ENCODE data around the gene SEMA3G.

Gene SEMA3G

DNA sequence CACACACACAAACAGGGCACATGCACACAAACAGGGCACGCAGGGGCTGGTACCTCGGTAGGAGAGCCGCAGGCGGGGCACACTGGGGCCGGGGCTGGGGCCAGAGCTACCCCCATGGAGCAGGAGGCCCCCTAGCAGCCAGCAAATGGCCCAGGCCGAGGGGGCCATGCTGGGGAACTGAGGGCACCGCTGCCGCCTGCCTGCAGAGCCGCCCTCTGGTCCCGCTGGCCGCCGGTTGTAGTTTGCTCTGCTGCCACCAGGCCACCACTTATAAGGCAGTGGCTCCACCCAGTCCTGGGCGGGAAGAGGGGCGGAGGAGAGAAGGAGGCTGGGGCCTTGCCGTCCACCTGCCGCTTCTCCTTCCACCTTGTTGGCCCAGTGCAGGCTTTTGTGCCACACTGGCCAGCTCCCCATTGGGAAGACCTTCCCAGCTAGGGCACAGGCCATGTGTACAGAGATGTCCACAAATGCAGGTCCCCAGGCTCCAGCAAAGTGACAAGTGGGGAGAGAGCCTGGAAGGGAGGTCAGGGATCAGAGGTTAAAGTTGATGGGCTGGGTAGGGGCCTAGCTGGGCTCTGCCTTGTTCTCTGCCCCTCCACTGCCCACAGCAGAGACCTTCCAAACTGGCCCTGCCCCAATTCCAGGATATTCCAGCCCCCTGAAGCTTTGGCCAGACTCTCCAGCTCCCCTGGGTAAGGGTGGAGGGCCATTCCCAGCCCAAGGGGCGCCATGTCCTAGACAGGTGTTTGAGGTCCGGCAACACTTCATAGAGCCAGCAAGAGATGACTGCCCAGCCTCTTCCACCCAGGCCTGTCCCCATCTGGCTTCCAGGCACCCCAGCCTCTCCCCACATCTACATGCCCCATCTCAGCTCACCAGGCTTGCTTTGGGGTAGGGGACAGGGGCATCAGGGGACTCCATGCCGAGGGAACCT, at the start of gene SEMA3G:
Gene SEMA3G (minus strand): TSS at position 244 of the 934 bp plus-strand sequence. CDS start 76 bp downstream, at position 168.
- peak; percentile 83 for DNase-seq

GRCh38 chr3:52494445-52494844, 49.5 kb upstream of the SEMA3G start:
- DNase-seq: no peak

- no peak for DNase-seq
Measured at GRCh38 chr3:52493232-52494017, 48.5 kb upstream of the SEMA3G start.

DNA sequence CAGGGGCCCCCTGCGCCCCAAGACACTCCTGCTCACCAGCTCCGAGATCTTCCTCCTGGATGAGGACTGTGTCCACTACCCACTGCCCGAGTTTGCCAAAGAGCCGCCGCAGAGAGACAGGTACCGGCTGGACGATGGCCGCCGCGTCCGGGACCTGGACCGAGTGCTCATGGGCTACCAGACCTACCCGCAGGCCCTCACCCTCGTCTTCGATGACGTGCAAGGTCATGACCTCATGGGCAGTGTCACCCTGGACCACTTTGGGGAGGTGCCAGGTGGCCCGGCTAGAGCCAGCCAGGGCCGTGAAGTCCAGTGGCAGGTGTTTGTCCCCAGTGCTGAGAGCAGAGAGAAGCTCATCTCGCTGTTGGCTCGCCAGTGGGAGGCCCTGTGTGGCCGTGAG, 47.2 kb upstream of the SEMA3G start:
- no peak for DNase-seq

GRCh38 chr3:52490939-52491526, 46.1 kb upstream of the SEMA3G start:
- no peak for DNase-seq

GRCh38 chr3:52490035-52490938, 45.4 kb upstream of the SEMA3G start:
- no peak for DNase-seq

DNA sequence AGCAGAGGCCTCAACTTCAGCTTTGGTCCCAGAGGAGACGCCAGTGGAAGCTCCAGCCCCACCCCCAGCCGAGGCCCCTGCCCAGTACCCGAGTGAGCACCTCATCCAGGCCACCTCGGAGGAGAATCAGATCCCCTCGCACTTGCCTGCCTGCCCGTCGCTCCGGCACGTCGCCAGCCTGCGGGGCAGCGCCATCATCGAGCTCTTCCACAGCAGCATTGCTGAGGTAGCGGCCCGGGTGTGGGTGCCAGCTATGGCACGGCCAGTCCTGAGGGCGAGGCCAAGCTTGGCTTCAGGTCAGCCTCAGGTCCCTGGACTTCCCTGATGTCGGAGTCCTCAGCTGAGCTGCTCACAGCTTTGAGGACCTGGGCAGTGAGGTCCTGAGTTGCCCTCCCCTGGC, 44.5 kb upstream of the SEMA3G start:
- no peak for DNase-seq

DNA sequence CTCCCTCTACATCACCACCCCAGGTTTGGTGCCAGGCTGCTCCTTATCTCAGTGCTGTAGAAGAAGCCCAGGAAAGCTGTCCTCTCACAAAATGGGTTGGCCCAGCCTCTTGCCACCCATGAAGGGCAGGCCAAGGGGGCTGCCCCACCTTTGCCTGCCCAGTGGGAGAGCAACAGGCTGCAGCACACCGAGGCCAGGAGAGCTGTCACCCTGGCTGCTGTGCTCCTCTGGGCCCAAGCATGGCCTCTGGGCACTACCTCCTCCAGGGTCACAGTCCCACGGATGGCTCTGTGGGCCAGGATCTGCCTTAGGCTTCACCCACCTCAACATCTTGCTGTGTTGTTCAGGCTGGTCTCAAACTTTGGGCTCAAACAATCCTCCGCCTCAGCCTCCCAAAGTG, 43.8 kb upstream of the SEMA3G start:
- DNase-seq: no peak

DNA sequence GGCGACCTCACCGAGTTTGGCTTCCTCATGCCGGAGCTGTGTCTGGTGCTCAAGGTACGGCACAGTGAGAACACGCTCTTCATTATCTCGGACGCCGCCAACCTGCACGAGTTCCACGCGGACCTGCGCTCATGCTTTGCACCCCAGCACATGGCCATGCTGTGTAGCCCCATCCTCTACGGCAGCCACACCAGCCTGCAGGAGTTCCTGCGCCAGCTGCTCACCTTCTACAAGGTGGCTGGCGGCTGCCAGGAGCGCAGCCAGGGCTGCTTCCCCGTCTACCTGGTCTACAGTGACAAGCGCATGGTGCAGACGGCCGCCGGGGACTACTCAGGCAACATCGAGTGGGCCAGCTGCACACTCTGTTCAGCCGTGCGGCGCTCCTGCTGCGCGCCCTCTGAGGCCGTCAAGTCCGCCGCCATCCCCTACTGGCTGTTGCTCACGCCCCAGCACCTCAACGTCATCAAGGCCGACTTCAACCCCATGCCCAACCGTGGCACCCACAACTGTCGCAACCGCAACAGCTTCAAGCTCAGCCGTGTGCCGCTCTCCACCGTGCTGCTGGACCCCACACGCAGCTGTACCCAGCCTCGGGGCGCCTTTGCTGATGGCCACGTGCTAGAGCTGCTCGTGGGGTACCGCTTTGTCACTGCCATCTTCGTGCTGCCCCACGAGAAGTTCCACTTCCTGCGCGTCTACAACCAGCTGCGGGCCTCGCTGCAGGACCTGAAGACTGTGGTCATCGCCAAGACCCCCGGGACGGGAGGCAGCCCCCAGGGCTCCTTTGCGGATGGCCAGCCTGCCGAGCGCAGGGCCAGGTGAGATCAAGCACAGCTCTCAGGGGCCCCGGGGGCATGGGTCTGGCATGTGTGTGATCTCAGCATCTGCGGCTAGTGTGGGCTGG, 43.1 kb upstream of the SEMA3G start:
- no peak for DNase-seq

- DNase-seq: no peak
Measured at GRCh38 chr3:52487050-52487787, 42.3 kb upstream of the SEMA3G start.

GRCh38 chr3:52484680-52485461, 40.0 kb upstream of the SEMA3G start:
- no peak for DNase-seq

DNA sequence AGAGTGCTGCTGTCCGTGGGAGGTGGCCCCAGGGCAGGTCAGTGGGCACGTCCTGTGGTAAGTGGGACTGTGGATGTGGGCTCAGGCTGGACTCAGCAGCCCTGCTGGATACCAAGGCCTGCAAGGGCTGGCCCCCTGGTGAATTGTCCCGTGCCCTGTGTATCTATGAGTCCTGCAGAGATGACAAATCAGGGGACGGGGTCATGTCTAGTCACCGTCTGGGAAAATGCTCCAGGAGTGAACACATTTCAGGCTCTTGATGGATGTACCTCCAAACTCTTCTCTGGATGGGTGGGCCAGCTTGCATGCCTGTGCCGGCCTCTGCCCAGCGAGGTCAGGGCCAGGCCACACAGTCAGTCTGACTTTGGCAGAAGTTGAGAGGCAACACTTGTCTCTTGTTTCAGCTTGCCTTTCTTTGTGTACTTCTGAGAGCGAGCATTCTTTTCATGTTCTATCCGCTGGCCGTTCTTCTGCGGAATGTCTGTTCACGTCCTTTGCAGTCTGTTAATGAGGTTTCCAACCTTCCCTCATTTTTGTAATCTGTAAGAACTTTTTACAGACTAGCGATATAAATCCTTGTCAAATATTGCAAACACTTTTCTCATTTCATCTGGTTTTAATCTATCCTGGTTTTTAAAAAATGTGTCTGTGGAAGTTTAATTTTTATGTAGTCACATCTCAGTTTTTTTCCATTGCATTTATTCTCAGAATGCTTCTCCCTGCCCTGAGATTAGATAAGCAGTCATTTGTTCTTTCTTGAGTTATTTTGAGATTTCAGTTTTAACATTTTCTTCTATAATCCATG, 38.9 kb upstream of the SEMA3G start:
- DNase-seq: no peak

- no peak for DNase-seq
Measured at GRCh38 chr3:52483081-52483480, 38.2 kb upstream of the SEMA3G start.

GRCh38 chr3:52481819-52482521, 37.1 kb upstream of the SEMA3G start:
- no peak for DNase-seq

GRCh38 chr3:52480768-52481715, 36.1 kb upstream of the SEMA3G start:
- DNase-seq: no peak

DNA sequence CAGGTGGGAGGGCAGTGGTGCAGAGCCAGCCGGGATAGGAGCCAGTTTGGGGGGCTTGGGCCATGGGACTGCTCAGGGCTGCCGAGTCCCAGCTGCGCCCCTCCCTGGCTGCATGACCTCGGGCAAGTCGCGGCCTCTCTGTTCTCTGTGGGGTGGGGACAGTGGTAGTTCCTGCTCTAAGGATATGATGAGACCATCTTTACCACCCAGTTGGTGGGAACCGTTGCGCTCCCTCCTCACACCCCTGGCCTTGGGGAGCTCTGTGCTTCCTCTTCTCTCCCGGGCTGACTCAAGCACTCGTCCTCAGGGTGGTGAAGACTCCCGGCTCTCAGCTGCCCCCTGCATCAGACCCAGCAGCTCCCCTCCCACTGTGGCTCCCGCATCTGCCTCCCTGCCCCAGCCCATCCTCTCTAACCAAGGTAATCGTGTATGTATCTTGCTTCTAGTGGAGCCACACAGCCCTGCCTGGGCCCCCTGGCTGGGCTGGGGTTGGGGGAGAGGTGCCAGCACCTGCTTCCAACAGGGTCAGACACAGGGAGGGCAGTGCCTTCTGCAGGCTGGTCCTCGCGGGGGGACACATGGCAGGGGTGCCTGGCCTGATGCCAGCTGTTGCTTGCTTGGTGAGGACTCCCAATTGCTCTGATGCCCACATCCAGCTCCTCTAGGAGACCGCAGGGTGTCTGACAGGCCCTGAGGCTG, 35.1 kb upstream of the SEMA3G start:
- no peak for DNase-seq
